ENCODE measurements around the gene LTV1. TPM values are rescaled to one million over a fixed set of nuclear protein-coding genes. Genes with fewer than 3 reads are reported as not detected.

LTV1 gene
- total and polyA plus RNA-seq, 2 of the 4 experiments (the other 2 are of a cell fraction), result 11.1 to 19.0 TPM

GRCh38 chr6:143911028-143911427, 67.9 kb downstream of the LTV1 start:
- H3K4me2 ChIP-seq (ENCODE audit: low read depth, low read length), result no peak overlapping the region
- H3K23ac ChIP-seq (ENCODE audit: low read depth, low read length), result no peak overlapping the region
- no peak for ATAC-seq (ENCODE audit: low read depth)
- H2AK9ac ChIP-seq (replicated peaks; ENCODE audit: low read depth, low read length, poor library complexity), result no peak overlapping the region
- DNase-seq, result no peak
- H2BK15ac ChIP-seq (ENCODE audit: low read depth, low read length), result no peak overlapping the region
- no peaks in the 10 kb centered on the region for H3K9me1 ChIP-seq (ENCODE audit: insufficient read depth, low read length)
- no peak overlapping the region for H3K4ac ChIP-seq (ENCODE audit: low read depth, low read length)
- no peak overlapping the region for H3K4me3 ChIP-seq (ENCODE audit: insufficient read depth, low read depth, low read length)
- no peak overlapping the region for H2BK20ac ChIP-seq (ENCODE audit: low read depth, low read length)
- no TSS peak for BruUV-seq (replicated peaks)
- H2BK120ac ChIP-seq (ENCODE audit: low read depth, low read length), result no peak overlapping the region
- H4K91ac ChIP-seq (ENCODE audit: insufficient read depth, low read depth, low read length), result no peak overlapping the region
- no peaks in the 10 kb centered on the region for H4K20me1 ChIP-seq (ENCODE audit: insufficient read depth, low read length)
- peaks cover 5% of the 10 kb centered on the region for H3K9me3 ChIP-seq (ENCODE audit: control insufficient read depth, insufficient read depth, low read length)
- no peak overlapping the region for H3K18ac ChIP-seq (ENCODE audit: low read depth, low read length)
- no peak overlapping the region for H3K9ac ChIP-seq (ENCODE audit: low read depth, low read length)
- H2BK5ac ChIP-seq (ENCODE audit: low read depth, low read length, poor library complexity, severe bottlenecking), result no peak overlapping the region
- H2AK5ac ChIP-seq (ENCODE audit: low read depth, low read length), result no peak overlapping the region
- H3K27ac ChIP-seq (ENCODE audit: insufficient read depth, low read length), result no peak overlapping the region
- H3K56ac ChIP-seq (ENCODE audit: extremely low read depth, insufficient read depth, low read length), result no peak overlapping the region
- no peak overlapping the region for H2AFZ ChIP-seq (replicated peaks; ENCODE audit: low read length, poor library complexity)
- ChIA-PET CTCF (no interaction called here), POLR2A (ENCODE audit: unreplicated experiment) (no interaction called here)
- intact Hi-C loops (cut with micrococcal nuclease), result no loop called here
- in situ Hi-C loops (cut with MboI; ENCODE audit: low sequenced_read_pairs), result no loop called here
- no peak overlapping the region for H4K5ac ChIP-seq (ENCODE audit: low read depth, low read length)
- no peaks in the 10 kb centered on the region for H3K79me1 ChIP-seq (ENCODE audit: low read depth in 1 of 2, low read length in 2 of 2)
- dilution Hi-C loops (cut with HindIII; ENCODE audit: low sequenced_read_pairs, unreplicated experiment), result no loop called here
- no peaks in the 10 kb centered on the region; the same call in 1 of the 2 replicates for H3K27me3 ChIP-seq (ENCODE audit: control insufficient read depth, insufficient read depth, low read length)
- H3K36me3 ChIP-seq (ENCODE audit: control insufficient read depth, insufficient read depth, low read length), result no peaks in the 10 kb centered on the region
- whole genome bisulfite sequencing, 2 experiments (ENCODE audit: extremely low coverage in 2 of 2, insufficient read length in 1 of 2), result no CpG with 5 or more reads among the region's 1 CpG
- no peak overlapping the region for H4K8ac ChIP-seq (ENCODE audit: low read depth in 2 of 2, low read length in 2 of 2)
- no peak for TF ChIP-seq USF2 (IDR thresholded peaks at IDR 0.05; ENCODE audit: low read depth, low read length)
- TF ChIP-seq RCOR1 (IDR thresholded peaks at IDR 0.05; ENCODE audit: insufficient replicate concordance, low read length), result no peak
- no peak for TF ChIP-seq MXI1 (IDR thresholded peaks at IDR 0.05; ENCODE audit: borderline replicate concordance, low read depth, low read length)
- no peak for TF ChIP-seq FOS (IDR thresholded peaks at IDR 0.05; ENCODE audit: low read depth, low read length)
- no peak for TF ChIP-seq ELK1 (IDR thresholded peaks at IDR 0.05; ENCODE audit: borderline replicate concordance, low read depth, low read length)
- TF ChIP-seq RAD21 (IDR thresholded peaks at IDR 0.05; ENCODE audit: low read length), result no peak
- no peak for TF ChIP-seq MAZ (IDR thresholded peaks at IDR 0.05; ENCODE audit: borderline replicate concordance, low read depth, low read length)
- no peak for TF ChIP-seq CTCF (conservative IDR thresholded peaks at IDR 0.05; ENCODE audit: low read depth, low read length)
- no peak for TF ChIP-seq POLR2A (IDR thresholded peaks at IDR 0.05; ENCODE audit: low read depth, low read length)
- no peak for TF ChIP-seq CHD1 (IDR thresholded peaks at IDR 0.05; ENCODE audit: low read depth, low read length)
- no peak for TF ChIP-seq RFX5 (IDR thresholded peaks at IDR 0.05; ENCODE audit: low read depth, low read length)
- no peak for TF ChIP-seq MAFK (IDR thresholded peaks at IDR 0.05; ENCODE audit: low read depth, low read length)
- TF ChIP-seq SMC3 (IDR thresholded peaks at IDR 0.05; ENCODE audit: low read depth, low read length), result no peak
- TF ChIP-seq BHLHE40 (IDR thresholded peaks at IDR 0.05; ENCODE audit: low read depth, low read length), result no peak
- TF ChIP-seq CEBPB (IDR thresholded peaks at IDR 0.05; ENCODE audit: low read depth, low read length), result no peak
- TF ChIP-seq NFE2L2 (IDR thresholded peaks at IDR 0.05; ENCODE audit: low read depth, low read length), result no peak
- no peaks in the 10 kb centered on the region for H3K4me1 ChIP-seq (ENCODE audit: control insufficient read depth, insufficient read depth, low read length)
- H3K14ac ChIP-seq (replicated peaks; ENCODE audit: low read depth, low read length), result no peak overlapping the region

Measured in IMR-90 (cell line).